OCI-LY3 (cell line): ENCODE data around the gene SLC26A1.
"Not testable (repeated sequence)": the region's sequence is repeated elsewhere in the genome, so short reads cannot be mapped to it uniquely, and the experiment has no call there.

ENCODE experiments used
- H2AFZ ChIP-seq: fragments of 200-600, 300-600 bp; shearing (Covaris generic); 2 replicates; pipeline ENCODE4 v1.6.0; 2014; ENCODE audit warnings: antibody characterized with exemption, low read depth, low read length
- H3K27ac ChIP-seq: fragments of 200-600, 300-600 bp; sonication (generic); 2 replicates; pipeline ENCODE4 v1.5.1; 2014; ENCODE audit warnings: mild to moderate bottlenecking, low read length, moderate library complexity, mixed read lengths
- H3K27me3 ChIP-seq: fragments of 200-600, 300-600 bp; sonication (generic); 2 replicates; pipeline ENCODE4 v1.6.1; 2014; ENCODE audit warnings: low read depth, low read length, mixed read lengths
- H3K36me3 ChIP-seq: fragments of 200-600, 300-600 bp; sonication (generic); replicated peaks from 2 replicates; pipeline ENCODE3; 2014; ENCODE audit warnings: low read depth, low read length, mixed read lengths
- H3K4me1 ChIP-seq: fragments of 300-600, 200-600 bp; sonication (generic); 2 replicates; pipeline ENCODE4 v1.6.1; 2014; ENCODE audit warnings: low read length, mixed read lengths
- H3K4me2 ChIP-seq: fragments of 200-600, 300-600 bp; sonication (generic); 2 replicates; pipeline ENCODE4 v1.6.1; 2014; ENCODE audit warnings: low read length, mixed read lengths
- H3K4me3 ChIP-seq: fragments of 300-600, 200-600 bp; sonication (generic); 2 replicates; pipeline ENCODE4 v1.5.1; 2014; ENCODE audit warnings: antibody characterized with exemption, mild to moderate bottlenecking, low read length, moderate library complexity
- H3K79me2 ChIP-seq: fragments of 300-600, 200-600 bp; shearing (Covaris generic); 2 replicates; pipeline ENCODE4 v1.6.1; 2014; ENCODE audit warnings: mild to moderate bottlenecking, low read length, mixed read lengths
- H3K9ac ChIP-seq: fragments of 300-600, 200-600 bp; shearing (Covaris generic); 2 replicates; pipeline ENCODE4 v1.6.0; 2014; ENCODE audit warnings: mild to moderate bottlenecking, low read length, moderate library complexity
- H3K9me3 ChIP-seq: fragments of 200-600, 300-600 bp; shearing (Covaris generic); 2 replicates; pipeline ENCODE4 v1.6.1; 2014; ENCODE audit warnings: low read length, mixed read lengths; ENCODE audit not compliant: insufficient read depth
- H4K20me1 ChIP-seq: fragments of 200-600, 300-600 bp; sonication (generic); 2 replicates; pipeline ENCODE4 v1.6.1; 2016; ENCODE audit warnings: low read length, mixed read lengths; ENCODE audit not compliant: insufficient read depth
- CTCF ChIP-seq: fragments of 200-600, 300-600 bp; sonication (generic); IDR thresholded peaks from 2 replicates; pipeline ENCODE4 v1.5.1; 2014; ENCODE audit warnings: antibody characterized with exemption, low read length, low read depth
- EZH2phosphoT487 ChIP-seq: fragments of 200-600 bp; shearing (Covaris generic); IDR thresholded peaks from 2 replicates; pipeline ENCODE4 v1.6.1; 2018; ENCODE audit warnings: antibody characterized with exemption, mixed run types, low read depth

SLC26A1 gene

GRCh38 chr4:982291-982690, 10.9 kb downstream of the SLC26A1 start:
- no peaks in the 10 kb centered on the region for H3K79me2 ChIP-seq
- no peaks in the 10 kb centered on the region for H3K9me3 ChIP-seq
- H4K20me1 ChIP-seq: no peaks in the 10 kb centered on the region
- H3K4me1 ChIP-seq: peaks cover 17% of the 10 kb centered on the region
- H3K36me3 ChIP-seq: no peaks in the 10 kb centered on the region
- H2AFZ ChIP-seq: no peak overlapping the region
- H3K4me2 ChIP-seq: no peak overlapping the region
- H3K27ac ChIP-seq: no peak overlapping the region
- H3K9ac ChIP-seq: no peak overlapping the region
- H3K27me3 ChIP-seq: no peaks in the 10 kb centered on the region
- no peak overlapping the region for H3K4me3 ChIP-seq
- TF ChIP-seq CTCF (no peak), EZH2phosphoT487 (no peak)

- H3K9me3 ChIP-seq: no peaks in the 10 kb centered on the region
- H2AFZ ChIP-seq: no peak overlapping the region
- no peak overlapping the region for H3K4me3 ChIP-seq
- H3K9ac ChIP-seq: no peak overlapping the region
- H3K4me1 ChIP-seq: no peaks in the 10 kb centered on the region
- no peaks in the 10 kb centered on the region for H4K20me1 ChIP-seq
- H3K36me3 ChIP-seq: no peaks in the 10 kb centered on the region
- no peak overlapping the region for H3K27ac ChIP-seq
- TF ChIP-seq CTCF (no peak), EZH2phosphoT487 (no peak)
- no peaks in the 10 kb centered on the region for H3K79me2 ChIP-seq
- H3K27me3 ChIP-seq: no peaks in the 10 kb centered on the region
- H3K4me2 ChIP-seq: no peak overlapping the region
These were observed 14.1 kb downstream of the SLC26A1 start for GRCh38 chr4:978957-979701.

- not testable (repeated sequence) for H3K27ac ChIP-seq, H2AFZ ChIP-seq, H4K20me1 ChIP-seq, H3K4me3 ChIP-seq, H3K9ac ChIP-seq, H3K36me3 ChIP-seq, H3K27me3 ChIP-seq, H3K4me2 ChIP-seq, H3K79me2 ChIP-seq, H3K9me3 ChIP-seq, H3K4me1 ChIP-seq
These were observed 17.2 kb downstream of the SLC26A1 start for GRCh38 chr4:976016-976415.

- no peak for TF ChIP-seq CTCF
- TF ChIP-seq EZH2phosphoT487: no peak
- Histone ChIP-seq H3K9ac (no peak overlapping the region), H3K79me2 (no peaks in the 10 kb centered on the region), H3K27me3 (no peaks in the 10 kb centered on the region), H3K4me3 (no peak overlapping the region), H4K20me1 (no peaks in the 10 kb centered on the region), H3K4me1 (peaks cover 5% of the 10 kb centered on the region; the same call in 1 of the 2 replicates), H3K4me2 (no peak overlapping the region), H3K27ac (no peak overlapping the region), H2AFZ (no peak overlapping the region), H3K36me3 (no peaks in the 10 kb centered on the region), H3K9me3 (no peaks in the 10 kb centered on the region)
These were observed 18.5 kb downstream of the SLC26A1 start for GRCh38 chr4:974668-975067.
